ENCODE results near the gene CCZ1B.
"Not testable (repeated sequence)": the region's sequence is repeated elsewhere in the genome, so short reads cannot be mapped to it uniquely, and the experiment has no call there.

CCZ1B gene

DNA sequence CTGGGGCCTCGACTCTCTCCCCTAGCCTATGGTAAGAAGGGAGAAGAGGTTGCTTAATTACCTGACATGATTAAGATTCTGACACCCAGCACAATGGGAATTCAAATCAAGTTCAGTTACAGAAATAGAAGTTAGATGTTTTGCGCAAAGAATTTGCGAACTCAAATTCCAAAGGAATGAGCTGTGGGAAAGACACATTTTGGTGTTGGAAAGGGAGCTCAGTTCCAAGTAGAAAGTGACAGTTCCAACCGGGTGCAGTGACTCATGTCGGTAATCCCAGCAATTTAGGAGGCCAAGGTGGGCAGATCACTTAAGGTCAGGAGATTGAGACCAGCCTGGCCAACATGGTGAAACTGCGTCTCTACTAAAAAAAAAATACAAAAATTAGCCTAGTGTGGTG is 4.0 kb upstream of the CCZ1B start:
- DNase-seq = not testable (repeated sequence)

DNA sequence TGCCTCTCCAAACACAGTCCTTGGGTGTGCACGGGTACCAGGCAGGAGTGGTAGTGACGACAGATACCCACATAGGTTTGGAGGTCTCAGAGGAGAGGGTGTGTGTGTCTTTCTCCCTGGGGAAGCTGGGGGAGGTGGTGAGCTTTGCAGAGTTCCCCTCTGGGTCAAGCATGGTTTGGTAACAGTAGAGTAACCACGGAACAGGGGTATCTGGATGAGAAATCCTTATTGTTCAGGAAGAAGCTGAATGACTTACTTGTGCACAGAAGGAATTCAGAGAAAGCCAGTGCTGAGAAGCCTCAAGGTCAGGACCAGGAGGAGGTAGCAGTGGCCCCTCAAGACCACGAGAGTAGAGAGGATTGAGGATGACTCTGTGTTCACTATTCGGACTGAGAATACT is 3.5 kb upstream of the CCZ1B start:
- DNase-seq = not testable (repeated sequence)

DNA sequence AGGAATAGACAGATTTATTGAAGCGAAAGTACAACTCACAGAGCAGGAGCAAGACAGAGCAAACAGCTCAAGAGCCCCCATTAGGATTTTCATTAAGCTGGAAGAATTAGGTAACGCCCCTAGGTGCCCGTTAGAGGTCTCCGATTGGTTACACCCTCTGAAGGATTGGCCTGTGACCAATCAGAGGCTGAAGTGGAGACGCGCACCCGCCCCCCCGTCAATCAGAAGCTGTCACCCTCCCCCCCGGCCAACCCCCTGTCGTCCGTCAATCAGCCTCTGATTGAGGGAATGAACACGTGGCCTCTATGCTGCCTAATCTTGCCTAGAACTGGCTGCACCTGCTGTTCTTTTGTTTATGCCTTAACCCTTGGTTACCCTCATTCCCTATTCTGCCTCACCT is 1.1 kb upstream of the CCZ1B start:
- not testable (repeated sequence) for DNase-seq

DNA sequence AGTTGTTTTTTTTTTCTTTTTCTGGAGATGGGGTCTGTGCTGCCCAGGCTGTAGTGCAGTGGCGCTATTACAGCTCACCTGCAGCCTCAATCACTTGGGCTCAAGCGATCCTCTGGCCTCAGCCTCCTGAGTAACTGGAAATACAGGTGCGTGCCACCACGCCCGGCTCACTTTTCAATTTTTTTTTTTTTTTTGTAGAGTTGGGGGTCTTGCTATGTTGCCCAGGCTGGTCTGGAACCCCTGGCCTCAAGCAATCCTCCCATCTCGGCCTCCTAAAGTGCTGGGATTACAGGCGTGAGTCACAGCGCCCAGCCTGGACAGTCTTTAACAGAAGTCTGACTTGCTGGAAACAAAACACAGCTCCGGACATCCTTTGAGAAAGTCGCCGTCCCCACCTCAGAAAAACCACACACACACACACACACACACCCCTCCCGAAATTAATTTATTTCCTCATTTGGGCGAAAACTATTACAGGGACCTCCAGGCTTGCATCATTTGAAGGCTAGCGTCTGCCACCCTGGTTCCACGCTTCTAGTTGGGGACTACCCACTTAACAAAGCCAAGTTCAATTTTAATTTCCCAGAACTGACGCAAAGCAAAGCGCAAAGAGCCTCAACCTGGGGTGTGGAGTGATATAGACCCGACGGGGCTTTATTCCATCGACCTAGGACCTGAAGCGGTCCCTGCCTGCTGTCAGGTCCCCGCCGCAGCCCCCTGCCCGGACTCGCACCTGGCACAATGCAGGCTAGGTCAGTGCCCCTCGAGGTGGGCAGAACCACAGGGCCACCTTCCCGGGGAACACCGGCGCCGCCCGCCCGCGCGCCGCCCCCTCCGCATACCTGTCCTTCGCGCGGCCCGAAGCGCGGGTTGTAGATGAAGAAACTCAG is 594 bp downstream of the CCZ1B start:
- DNase-seq = not testable (repeated sequence)

DNA sequence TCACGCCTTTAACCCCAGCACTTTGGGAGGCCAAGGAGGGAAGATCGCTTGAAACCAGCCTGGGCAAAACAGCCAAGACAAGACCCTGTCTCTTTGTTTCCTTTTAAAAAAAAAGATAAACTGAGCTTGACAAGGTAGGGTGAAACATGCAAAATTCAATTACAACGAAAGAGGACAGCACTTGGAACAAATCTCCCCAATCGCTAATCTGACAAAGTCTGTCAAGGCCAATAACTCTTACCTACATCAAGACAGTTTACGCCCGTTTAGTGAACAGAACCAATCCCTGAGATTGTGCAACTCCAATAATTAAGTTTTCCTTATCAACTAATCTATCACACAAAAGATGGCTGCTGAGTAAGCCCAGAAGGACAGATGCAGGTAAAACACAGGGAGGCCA is 4.5 kb downstream of the CCZ1B start:
- DNase-seq = not testable (repeated sequence)

DNA sequence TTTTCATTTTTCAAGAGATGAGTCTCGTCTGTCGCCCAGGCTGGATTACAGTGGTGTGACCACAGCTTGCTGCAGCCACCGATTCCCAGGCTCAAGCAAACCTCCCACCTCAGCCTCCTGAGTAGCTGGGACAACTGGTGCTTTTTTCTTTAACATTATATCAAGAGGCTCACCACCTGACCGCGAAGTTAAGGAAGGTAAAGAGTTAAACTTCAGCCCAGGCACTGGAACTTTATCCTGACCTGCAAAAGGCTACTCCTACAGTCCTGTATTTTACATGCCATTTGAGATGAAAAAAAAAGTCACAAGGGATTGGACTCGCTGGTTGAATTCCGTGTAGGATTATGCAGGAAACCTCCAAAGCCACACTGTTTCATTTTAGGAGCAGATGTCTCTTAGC is 10.6 kb downstream of the CCZ1B start:
- not testable (repeated sequence) for DNase-seq

DNA sequence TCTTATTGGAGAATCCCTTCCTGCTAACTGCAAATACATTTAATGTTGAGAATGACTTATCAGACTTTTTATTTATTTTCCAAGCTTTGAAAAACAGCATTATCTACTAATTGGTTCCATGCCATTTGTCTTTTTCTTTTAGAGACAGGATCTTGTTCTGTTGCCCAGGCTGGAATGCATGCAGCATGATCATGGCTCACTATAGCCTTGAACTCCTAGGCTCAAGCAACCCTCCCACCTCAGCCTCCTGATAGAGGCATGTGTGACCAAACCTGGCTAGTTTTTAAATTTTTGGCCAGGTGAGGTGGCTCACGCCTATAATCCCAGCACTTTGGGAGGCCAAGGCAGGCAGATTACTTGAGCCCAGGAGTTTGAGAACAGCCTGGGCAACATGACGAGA is 13.1 kb downstream of the CCZ1B start:
- DNase-seq = not testable (repeated sequence)

DNA sequence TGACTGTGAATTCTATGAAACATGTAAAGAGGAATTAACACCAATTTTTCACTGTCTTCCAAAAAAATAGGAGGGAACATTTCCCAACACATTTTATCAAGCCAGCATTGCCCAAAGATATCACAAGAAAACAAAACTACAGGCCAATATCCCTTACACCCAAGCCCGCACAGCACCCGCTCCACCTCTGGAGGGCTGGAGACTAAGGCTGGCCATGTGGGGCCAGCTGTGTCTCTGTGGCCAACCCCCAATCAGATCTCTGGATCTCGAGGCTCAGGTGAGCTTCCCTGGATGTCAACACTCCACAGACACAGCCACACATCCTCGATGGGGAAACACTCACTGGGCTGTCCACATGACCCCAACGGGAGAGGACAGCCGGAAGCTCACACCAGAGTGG is 18.1 kb downstream of the CCZ1B start:
- not testable (repeated sequence) for DNase-seq

DNA sequence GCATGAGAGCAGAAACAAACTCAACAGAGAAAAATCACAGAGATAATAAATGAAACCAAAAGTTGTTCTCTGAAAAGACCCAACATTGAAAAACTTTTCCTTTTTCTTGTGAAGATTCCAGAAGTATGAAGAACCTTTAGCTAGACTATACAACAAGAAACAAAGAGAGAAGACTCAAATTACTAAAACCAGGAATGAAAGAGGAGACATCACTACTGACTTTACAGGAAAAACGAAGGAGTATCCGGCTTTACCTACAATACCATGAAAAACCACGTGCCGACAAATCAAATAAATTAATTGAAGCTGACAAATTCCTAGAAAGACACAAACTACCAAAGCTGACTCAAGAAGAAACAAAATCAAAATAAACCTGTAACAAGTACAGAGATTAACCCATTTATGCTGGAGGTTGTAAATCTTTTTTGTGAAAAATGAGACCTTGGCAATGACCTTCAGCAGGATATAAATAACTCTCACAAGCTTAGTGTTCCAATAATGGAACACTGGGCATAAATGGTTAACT is 18.6 kb downstream of the CCZ1B start:
- DNase-seq = not testable (repeated sequence)

DNA sequence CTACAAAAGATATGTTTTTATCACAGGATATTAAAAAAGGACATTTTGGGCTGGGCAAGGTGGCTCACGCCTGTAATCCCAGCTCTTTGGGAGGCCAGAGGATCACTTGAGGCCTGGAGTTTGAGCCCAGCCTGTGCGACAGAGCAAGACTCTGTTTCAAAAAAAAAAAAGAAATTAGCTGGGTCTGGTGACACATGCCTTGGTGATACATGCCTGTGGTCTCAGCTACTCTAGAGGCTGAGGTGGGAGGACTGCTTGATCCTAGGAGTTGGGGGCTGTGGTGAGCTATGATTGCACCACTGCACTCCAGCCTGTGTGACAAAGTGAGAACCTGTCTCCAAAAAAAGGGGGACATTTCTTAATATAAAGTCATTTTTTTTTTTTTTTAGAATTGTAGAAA is 25.7 kb downstream of the CCZ1B start:
- DNase-seq = not testable (repeated sequence)

DNA sequence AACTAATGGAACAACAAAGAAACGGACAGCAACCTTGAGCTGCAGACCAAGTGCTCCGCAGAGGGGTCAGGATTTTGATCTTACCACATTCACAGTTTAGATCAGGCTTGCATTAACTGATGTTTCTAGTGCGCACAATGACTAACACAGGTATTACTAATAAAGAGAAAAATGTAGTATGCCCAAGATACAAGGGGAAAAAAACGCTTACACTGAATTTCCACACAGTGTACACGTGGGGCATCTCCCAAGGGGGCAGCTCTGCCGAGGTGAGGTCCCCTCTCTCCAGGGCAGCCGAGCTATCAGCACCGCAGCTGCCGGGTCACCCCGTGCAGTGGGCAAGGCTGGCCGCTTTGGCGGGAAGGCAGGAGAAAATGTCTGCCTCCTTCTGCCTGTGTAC is 26.2 kb downstream of the CCZ1B start:
- DNase-seq = not testable (repeated sequence)

DNA sequence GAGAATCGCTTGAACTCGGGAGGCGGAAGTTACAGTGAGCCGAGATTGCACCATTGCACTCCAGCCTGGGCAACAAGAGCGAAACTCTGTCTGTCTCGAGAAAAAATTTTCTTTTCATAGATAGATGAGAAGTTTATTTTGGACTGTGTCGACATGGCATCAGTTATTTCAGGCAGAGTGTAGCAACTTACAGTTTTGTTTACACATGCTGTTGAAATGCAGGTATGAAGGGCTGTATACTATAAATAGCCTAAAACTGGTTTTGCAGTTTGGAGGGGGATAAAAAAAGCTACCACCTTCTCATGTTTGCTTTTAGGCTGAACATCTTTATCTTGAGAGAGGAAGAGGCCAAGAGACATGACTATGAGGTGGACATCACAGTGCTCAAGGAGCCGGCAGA is 28.0 kb downstream of the CCZ1B start:
- DNase-seq = not testable (repeated sequence)

DNA sequence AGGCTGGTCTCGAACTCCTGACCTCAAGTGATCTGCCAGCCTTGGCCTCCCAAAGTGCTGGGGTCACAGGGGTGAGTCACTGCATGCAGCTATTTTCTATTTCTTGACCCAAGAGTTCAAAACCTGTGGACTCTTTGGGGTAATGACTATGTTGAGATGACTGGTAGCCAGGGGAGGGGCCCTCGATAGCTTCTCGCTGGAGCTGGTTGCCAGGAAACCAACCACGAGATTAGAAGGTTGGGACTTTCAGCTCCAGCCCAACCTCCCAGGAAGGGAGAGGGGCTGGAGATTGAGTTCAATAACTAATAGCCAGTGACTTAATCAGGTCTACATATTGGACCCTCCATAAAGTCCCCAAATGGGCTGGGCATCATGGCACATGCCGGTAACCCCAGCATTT is 28.9 kb downstream of the CCZ1B start:
- DNase-seq = not testable (repeated sequence)

DNA sequence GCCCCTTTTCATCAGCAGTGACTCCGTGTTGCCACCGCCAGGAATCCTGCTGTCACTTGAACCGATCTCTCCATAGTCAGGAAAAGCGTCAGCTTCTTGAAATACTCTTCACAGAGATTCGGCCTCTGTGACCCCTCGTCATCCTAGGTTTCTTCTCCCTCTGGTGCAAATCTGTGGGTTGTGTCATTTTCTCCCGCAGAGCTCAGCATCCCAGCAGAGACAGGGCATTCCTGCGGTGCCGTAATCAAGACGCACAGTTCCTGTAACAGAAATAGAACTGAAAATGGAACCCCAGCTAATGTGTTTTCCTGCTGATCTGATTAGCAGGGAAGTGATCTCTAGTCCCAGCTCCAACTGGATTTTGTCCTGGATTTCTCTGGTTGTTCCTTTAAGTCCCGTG is 31.8 kb downstream of the CCZ1B start:
- not testable (repeated sequence) for DNase-seq

DNA sequence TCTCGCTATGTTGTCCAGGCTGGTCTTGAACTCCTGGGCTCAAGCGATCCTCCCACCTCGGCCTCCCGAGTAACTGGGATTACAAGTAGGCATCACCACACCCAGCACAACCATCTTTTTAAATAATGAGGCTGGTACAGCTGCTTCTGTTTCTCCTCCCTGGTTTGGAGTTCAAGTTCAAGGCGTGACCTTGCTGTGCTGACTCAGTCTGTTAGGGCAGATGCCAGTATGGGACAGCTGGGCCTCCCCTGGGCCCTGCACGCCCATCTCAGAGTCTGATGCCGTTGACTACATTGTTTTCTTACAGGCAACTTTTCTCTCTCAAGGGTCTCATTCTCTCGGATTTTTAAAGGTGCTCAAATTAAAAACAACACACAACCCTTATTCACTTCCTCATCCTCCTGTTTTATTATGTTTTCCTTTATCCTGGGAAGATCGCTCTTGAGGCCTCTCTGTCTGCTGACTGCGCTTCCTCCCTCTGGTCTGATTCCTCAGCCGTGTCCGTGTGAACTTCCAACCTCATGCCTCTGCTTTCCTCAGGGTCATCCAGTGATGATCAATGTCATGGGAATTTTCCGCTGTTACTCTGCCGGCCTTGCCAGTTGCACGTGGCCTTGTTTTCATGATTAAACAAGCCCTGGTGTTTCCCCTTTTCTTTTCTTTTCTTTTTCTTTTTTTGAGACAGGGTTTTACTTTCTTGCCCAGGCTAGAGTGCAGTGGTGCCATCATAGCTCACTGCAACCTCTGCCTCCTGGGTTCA is 33.8 kb downstream of the CCZ1B start:
- not testable (repeated sequence) for DNase-seq

DNA sequence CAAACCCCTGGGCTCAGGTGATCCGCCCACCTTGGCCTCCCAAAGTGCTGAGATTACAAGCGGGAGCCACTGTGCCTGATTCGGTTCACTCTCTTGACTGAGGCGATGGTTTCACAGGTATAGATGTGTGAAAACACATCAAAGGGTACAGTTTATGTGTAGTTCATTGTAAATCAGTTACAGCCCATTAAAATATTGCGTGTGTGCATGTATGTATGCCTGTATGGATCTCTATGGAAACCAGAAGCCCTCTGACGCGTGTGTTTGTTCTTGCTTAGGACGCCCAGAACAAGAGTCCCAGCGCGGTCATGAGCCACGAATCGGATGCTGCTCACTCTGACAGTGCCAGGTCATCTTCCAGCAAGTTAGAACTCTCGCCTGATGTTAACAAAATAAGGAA is 36.7 kb downstream of the CCZ1B start:
- not testable (repeated sequence) for DNase-seq

DNA sequence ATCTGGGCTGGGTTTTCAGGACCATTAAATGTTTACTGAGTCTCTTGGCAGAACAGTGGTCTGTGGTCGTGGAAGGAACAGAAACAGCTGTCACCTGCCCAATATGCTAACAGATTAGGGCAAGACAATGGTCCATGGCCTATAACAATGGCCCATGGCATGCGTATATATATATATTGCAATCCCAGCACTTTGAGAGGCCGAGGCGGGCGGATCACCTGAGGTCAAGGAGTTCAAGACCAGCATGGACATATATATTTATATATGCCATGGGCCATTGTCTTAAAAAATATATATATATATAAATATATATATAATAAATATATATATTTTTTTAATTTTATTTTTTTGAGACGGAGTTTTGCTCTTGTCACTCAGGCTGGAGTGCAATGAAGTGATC is 44.5 kb downstream of the CCZ1B start:
- not testable (repeated sequence) for DNase-seq

DNA sequence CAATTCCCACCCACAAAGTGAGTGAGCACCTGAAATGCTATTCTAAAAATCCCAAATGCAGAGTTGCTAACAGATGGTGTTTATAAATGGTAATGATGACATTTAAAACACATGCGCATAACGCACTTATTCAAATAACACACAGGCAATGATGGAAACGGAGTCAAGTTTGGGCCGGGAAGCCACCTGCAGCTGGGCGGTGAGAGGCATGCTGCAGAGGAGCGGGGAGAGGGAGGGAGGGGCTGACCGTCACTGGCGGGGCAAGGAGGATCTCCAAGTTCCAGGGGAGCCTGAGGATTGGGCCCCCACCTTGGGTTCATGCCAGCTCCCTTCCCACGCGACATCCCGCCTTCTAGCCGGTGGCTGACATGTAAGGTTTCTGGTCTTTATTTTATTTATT is 64.9 kb downstream of the CCZ1B start:
- not testable (repeated sequence) for DNase-seq

DNA sequence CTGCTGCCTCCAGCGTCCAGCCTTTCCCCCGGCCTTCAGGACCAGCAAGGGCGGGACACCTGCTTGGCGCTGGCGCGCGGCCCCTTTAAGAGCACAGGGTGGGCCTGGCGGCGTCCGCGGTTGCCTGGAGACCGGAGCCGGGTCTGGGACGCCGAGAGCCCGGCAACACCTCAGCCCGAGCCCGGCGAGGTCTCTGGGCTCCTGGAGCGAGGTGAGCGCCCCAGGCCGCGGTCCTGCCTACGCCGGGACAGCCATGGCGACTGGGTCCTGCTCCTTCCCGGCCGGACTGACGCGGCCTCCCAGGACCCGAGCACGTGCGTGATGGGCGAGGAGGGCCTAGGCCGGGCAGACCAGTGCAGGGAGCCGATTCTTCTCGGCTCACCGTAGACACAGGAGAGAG is 72.1 kb downstream of the CCZ1B start, which contains the start of gene RSPH10B2:
RSPH10B2 (plus strand) TSS at position 140 of the 400 bp plus-strand sequence. CDS start 3,575 bp downstream, outside the sequence.
- DNase-seq = not testable (repeated sequence)

DNA sequence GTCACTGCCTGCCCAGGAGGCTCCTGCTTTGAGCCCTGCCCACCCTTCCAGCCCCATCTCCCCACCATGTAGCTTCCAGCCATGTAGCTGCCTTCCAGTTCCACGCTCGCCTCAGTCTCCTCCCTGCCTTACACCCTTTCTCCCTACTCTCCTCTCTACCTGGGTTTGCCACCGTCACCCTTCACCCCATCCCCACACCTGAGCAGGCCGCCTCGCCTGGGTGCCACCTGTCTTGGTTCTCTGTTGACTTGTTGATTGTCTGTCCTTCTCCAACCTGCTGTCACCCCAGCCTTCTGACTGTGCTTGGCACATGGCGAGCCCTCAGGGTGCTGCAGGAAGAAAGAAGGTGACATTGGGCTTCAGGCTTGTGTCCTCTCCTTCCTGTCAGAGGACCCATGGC is 75.9 kb downstream of the CCZ1B start:
- not testable (repeated sequence) for DNase-seq

DNA sequence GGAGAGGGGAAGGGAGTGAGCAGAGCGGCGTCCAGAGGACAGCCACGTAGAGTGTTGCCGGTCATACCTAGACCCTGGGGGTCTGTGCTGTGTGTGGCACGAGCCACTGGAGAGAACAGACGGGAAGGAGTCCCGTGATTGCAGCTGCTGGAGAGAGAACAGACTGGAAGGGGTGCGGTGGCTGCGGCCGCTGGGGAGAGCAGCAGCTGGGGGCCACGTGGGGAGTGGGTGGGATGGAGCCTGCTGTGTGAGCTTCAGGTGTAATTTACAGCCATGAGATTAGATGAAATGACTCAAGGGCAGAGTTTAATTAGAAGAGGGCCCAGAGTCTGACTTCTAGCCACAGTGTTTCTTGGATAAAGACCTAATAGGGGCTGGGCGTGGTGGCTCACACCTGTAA is 76.7 kb downstream of the CCZ1B start:
- DNase-seq = not testable (repeated sequence)
